ENCODE measurements around the gene C20orf202. TPM values are rescaled to one million over a fixed set of nuclear protein-coding genes. Genes with fewer than 3 reads are reported as not detected.
A peak's percentile ranks its signal among the peaks of the same experiment; 100 is the strongest.

C20orf202 gene
- total and polyA plus RNA-seq, 3 experiments from 2014 or later: not detected

DNA sequence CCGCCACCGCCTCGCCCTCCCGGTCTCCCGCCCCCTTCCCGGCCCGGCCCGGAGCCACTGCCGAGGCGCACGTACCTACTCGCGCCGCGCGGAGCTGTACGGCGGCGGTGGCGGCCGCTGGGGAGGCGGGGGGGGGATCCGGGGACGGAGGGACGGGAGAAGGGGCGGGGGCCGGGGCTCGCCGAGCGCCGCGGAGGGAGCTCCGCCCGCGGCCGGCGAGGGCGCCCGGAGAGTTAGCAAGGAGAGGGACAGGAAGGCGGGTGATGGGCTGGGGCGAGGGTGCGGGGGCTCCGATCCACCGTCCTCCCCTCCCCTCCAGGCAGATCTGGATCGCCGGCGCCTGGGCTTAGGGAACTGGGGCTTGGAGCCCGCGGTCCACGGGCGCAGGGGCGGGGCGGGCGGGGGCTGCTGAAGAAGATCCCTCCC lies 17.9 kb upstream of the C20orf202 start:
- H3K4me3 Mint-ChIP-seq: no peak overlapping the region

DNA sequence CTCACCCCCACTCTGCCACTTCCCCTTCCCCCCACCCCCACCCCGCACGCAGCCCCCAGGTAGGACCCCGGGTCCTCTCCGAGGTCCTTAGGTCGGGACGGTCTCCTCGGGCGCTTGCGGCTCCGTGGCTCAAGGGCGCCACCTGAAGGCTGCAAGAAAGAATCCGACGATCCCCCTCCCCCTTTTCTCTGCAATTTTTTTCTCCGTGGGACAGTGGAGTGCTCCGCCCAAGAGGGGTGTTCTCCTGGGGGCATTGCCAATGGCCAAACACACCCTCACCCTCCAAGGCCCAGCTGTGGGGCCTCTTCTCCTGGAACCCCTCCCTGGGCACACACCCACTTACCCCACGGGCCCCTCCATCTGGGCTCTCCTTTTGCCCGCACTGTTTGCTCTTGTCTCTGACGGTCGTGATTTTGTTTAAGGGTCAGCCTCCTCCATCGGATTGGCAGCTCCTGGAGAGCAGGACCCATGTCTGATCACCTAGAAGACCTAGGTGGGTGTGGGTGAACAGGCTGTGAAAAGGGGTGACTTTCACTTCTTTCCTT lies 17.4 kb upstream of the C20orf202 start:
- DNase-seq: peak in 3 of 5 donors; percentile 10 to 55 (median 33)
- H3K27ac Mint-ChIP-seq: no peak overlapping the region
- no peaks in the 10 kb centered on the region for H3K9me3 Mint-ChIP-seq
- Histone ChIP-seq H3K4me1 (ENCODE audit: insufficient read depth, low read length) (no peaks in the 10 kb centered on the region), H3K27ac (ENCODE audit: low read depth, low read length) (peak overlapping the region; percentile 48), H3K9me3 (ENCODE audit: low read length) (no peaks in the 10 kb centered on the region), H3K4me3 (ENCODE audit: low read length) (no peak overlapping the region), H3K27me3 (ENCODE audit: insufficient read depth, low read length, poor library complexity, severe bottlenecking) (peaks cover 6% of the 10 kb centered on the region), H3K36me3 (ENCODE audit: insufficient read depth, low read length) (no peaks in the 10 kb centered on the region)
- peak overlapping the region; percentile 31 to 76 (median 65) for H3K4me3 Mint-ChIP-seq
- H3K27me3 Mint-ChIP-seq: peaks cover 19 to 24% of the 10 kb centered on the region in 2 donors
- ChIA-PET POLR2A (no interaction called here), CTCF (interaction anchor here (0.6 kb wide), 1 partner anchor 66 kb away, joined by 3 read pairs; no protein-coding TSS in a partner anchor)
- H3K4me1 Mint-ChIP-seq: peaks cover 10 to 14% (median 12%) of the 10 kb centered on the region in 3 donors
- peaks cover 0 to 2% (median 0%) of the 10 kb centered on the region in 3 donors for H3K36me3 Mint-ChIP-seq

More for the DNA sequence above, 17.9 kb upstream of the C20orf202 start:
- Mint-ChIP-seq H3K4me1 (peaks cover 10 to 14% (median 12%) of the 10 kb centered on the region in 3 donors), H3K27me3 (peaks cover 19 to 24% of the 10 kb centered on the region in 2 donors), H3K36me3 (peaks cover 0 to 2% (median 0%) of the 10 kb centered on the region in 3 donors), H3K27ac (no peak overlapping the region), H3K9me3 (no peaks in the 10 kb centered on the region)
- Histone ChIP-seq H3K4me1 (ENCODE audit: insufficient read depth, low read length) (no peaks in the 10 kb centered on the region), H3K27ac (ENCODE audit: low read depth, low read length) (no peak overlapping the region), H3K36me3 (ENCODE audit: insufficient read depth, low read length) (no peaks in the 10 kb centered on the region), H3K9me3 (ENCODE audit: low read length) (no peaks in the 10 kb centered on the region), H3K4me3 (ENCODE audit: low read length) (no peak overlapping the region), H3K27me3 (ENCODE audit: insufficient read depth, low read length, poor library complexity, severe bottlenecking) (peaks cover 6% of the 10 kb centered on the region)
- DNase-seq: no peak
- ChIA-PET CTCF (no interaction called here), POLR2A (no interaction called here)

DNA sequence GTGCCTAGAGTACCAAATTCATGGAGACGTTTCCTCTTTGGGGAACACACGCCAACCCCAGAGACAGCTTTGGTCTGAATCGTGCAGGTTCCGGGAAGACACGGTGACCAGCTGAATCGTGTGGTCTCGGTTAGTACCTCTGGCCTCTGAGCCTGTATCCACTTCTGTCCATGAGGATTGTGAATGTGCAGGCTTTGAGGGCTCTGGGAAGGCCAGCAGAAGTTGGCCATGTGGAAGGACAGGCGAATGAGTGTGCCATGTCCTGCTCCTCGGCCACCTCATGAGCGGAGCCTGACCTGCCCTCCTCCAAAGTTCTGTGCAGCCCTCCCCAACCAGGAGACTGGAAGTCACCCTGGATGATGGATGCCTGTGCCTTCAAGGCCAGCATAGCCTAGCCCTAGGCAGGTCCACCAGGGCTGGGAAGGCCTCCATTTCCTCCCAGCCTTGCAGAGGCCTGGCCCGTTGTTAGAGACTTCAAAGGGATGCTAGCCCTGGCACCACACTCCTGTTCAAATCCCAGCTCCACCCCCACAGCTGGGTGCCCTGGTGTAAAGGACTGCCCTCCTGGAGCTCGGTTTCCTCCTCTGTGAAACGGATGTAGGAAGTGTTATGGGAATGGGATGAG lies 16.8 kb upstream of the C20orf202 start:
- peak overlapping the region in 4 of 7 donors; percentile 31 to 70 (median 60) for H3K4me3 Mint-ChIP-seq
- Histone ChIP-seq H3K27ac (ENCODE audit: low read depth, low read length) (peak overlapping the region; percentile 48), H3K9me3 (ENCODE audit: low read length) (no peaks in the 10 kb centered on the region), H3K36me3 (ENCODE audit: insufficient read depth, low read length) (no peaks in the 10 kb centered on the region), H3K4me3 (ENCODE audit: low read length) (no peak overlapping the region), H3K4me1 (ENCODE audit: insufficient read depth, low read length) (no peaks in the 10 kb centered on the region), H3K27me3 (ENCODE audit: insufficient read depth, low read length, poor library complexity, severe bottlenecking) (peaks cover 6% of the 10 kb centered on the region)
- no peak for DNase-seq
- peaks cover 0 to under 1% (median 0%) of the 10 kb centered on the region in 3 donors for H3K36me3 Mint-ChIP-seq
- POLR2A ChIA-PET: no interaction called here
- CTCF ChIA-PET: interaction anchor here (0.6 kb wide), 1 partner anchor 67 kb away, joined by 3 read pairs; no protein-coding TSS in a partner anchor
- H3K4me1 Mint-ChIP-seq: peaks cover 10 to 14% (median 12%) of the 10 kb centered on the region in 3 donors
- no peak overlapping the region for H3K27ac Mint-ChIP-seq
- no peaks in the 10 kb centered on the region for H3K9me3 Mint-ChIP-seq
- peaks cover 19 to 24% of the 10 kb centered on the region in 2 donors for H3K27me3 Mint-ChIP-seq

DNA sequence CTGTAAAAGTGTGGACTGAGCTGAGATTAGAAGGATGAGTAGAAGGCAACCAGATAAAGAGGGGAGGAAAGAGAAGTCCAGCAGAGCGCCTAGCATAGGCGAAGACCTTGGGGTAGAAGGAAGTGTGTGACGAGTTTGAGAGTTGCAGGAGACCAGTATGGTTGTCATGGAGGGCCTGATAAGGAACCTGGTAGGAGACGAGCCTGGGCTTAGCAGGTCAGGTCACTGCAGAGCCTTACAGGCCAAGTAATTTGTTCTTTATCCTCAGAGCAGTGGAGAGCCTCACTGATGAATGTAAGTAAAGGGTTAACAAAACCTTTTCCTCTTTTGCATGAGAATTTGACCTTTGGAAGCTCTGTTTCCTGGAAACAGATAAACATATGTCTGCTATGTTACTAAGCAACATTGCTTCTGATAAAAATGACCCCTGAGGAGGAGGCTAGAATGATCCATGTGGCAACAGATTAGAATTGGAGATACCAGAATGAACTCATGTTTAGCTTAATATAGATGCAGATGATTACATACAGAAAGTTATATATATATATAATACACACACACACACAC lies 15.6 kb upstream of the C20orf202 start:
- H3K4me3 Mint-ChIP-seq: no peak overlapping the region
- H3K4me1 ChIP-seq (ENCODE audit: insufficient read depth, low read length): no peaks in the 10 kb centered on the region
- H3K4me3 ChIP-seq (ENCODE audit: low read length): no peak overlapping the region
- H3K9me3 Mint-ChIP-seq: no peaks in the 10 kb centered on the region
- no peak for DNase-seq
- H3K4me1 Mint-ChIP-seq: peaks cover 10 to 14% (median 12%) of the 10 kb centered on the region in 3 donors
- H3K27ac Mint-ChIP-seq: no peak overlapping the region
- H3K27me3 Mint-ChIP-seq: peaks cover 15 to 24% of the 10 kb centered on the region in 2 donors
- ChIA-PET POLR2A (no interaction called here), CTCF (no interaction called here)
- no peaks in the 10 kb centered on the region for H3K36me3 ChIP-seq (ENCODE audit: insufficient read depth, low read length)
- peaks cover 6% of the 10 kb centered on the region for H3K27me3 ChIP-seq (ENCODE audit: insufficient read depth, low read length, poor library complexity, severe bottlenecking)
- H3K36me3 Mint-ChIP-seq: no peaks in the 10 kb centered on the region
- peak overlapping the region; percentile 48 for H3K27ac ChIP-seq (ENCODE audit: low read depth, low read length)
- H3K9me3 ChIP-seq (ENCODE audit: low read length): no peaks in the 10 kb centered on the region

DNA sequence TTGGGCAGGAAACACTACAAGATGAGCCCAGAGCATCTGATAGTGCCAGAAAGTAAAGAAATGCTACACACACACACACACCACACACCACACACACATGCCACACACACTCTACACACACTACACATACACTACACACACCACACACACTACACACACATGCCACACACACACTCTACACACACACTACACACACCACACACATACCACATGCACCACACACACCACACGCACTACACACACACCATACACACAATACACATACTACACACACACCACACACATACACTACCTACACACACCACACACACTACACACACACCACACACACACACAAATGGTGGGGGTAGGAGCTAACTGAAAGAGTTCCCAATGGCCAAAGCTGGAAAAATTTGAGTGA lies 14.9 kb upstream of the C20orf202 start:
- H3K36me3 Mint-ChIP-seq: no peaks in the 10 kb centered on the region
- DNase-seq: no peak
- H3K4me3 ChIP-seq (ENCODE audit: low read length): no peak overlapping the region
- no peaks in the 10 kb centered on the region for H3K36me3 ChIP-seq (ENCODE audit: insufficient read depth, low read length)
- H3K27ac ChIP-seq (ENCODE audit: low read depth, low read length): peak overlapping the region; percentile 16
- POLR2A ChIA-PET: no interaction called here
- no peak overlapping the region for H3K27ac Mint-ChIP-seq
- H3K9me3 Mint-ChIP-seq: no peaks in the 10 kb centered on the region
- H3K27me3 Mint-ChIP-seq: peaks cover 15 to 20% of the 10 kb centered on the region in 2 donors
- CTCF ChIA-PET: no interaction called here
- no peak overlapping the region for H3K4me3 Mint-ChIP-seq
- peaks cover 10 to 14% (median 12%) of the 10 kb centered on the region in 3 donors for H3K4me1 Mint-ChIP-seq
- H3K9me3 ChIP-seq (ENCODE audit: low read length): no peaks in the 10 kb centered on the region
- H3K27me3 ChIP-seq (ENCODE audit: insufficient read depth, low read length, poor library complexity, severe bottlenecking): peaks cover 6% of the 10 kb centered on the region
- no peaks in the 10 kb centered on the region for H3K4me1 ChIP-seq (ENCODE audit: insufficient read depth, low read length)

DNA sequence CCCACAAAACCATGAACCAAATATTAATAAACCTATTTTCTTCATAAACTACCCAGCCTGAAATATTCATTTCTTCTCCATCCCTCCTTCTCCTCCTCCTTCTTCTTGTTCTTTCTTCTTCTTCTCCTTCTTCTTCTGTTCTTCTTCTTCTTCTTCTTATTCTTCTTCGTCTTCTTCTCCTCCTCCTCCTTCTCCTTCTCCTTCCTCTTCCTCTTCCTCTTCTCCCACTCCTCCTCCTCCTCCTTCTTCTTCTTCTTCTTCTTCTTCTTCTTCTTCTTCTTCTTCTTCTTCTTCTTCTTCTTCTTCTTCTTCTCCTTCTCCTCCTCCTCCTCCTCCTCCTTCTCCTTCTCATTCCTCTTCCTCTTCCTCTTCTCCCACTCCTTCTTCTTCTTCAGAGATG lies 13.4 kb upstream of the C20orf202 start:
- Histone ChIP-seq H3K36me3 (ENCODE audit: insufficient read depth, low read length) (no peaks in the 10 kb centered on the region), H3K27ac (ENCODE audit: low read depth, low read length) (no peak overlapping the region), H3K9me3 (ENCODE audit: low read length) (no peaks in the 10 kb centered on the region), H3K4me3 (ENCODE audit: low read length) (no peak overlapping the region), H3K4me1 (ENCODE audit: insufficient read depth, low read length) (no peaks in the 10 kb centered on the region), H3K27me3 (ENCODE audit: insufficient read depth, low read length, poor library complexity, severe bottlenecking) (no peaks in the 10 kb centered on the region)
- Mint-ChIP-seq H3K27ac (peak overlapping the region in 1 of 8 donors; percentile 37), H3K4me3 (no peak overlapping the region), H3K9me3 (no peaks in the 10 kb centered on the region), H3K36me3 (no peaks in the 10 kb centered on the region), H3K4me1 (peaks cover 3 to 5% (median 4%) of the 10 kb centered on the region in 3 donors), H3K27me3 (peaks cover 5 to 7% of the 10 kb centered on the region in 2 donors)
- POLR2A ChIA-PET: no interaction called here
- DNase-seq: no peak
- CTCF ChIA-PET: no interaction called here

DNA sequence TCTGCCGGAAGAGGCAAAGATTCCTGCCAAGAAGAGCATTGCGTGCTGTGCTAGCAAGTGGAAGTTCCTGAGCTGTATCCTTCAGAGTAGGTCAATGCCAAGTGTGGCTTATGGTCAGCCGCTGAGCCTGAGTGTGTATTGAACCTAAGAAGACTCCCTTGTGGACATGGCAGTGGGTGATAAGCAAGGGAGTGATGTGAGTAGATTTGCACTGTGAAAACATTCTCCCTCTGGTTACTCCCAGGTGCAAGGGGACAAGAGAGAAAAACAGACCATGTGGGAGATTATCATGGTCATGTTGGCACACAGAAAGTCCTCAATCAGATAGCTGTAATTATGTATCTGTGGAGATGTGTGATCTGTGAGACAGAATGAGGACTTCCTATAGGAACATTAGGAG lies 12.4 kb upstream of the C20orf202 start:
- CTCF ChIA-PET: no interaction called here

DNA sequence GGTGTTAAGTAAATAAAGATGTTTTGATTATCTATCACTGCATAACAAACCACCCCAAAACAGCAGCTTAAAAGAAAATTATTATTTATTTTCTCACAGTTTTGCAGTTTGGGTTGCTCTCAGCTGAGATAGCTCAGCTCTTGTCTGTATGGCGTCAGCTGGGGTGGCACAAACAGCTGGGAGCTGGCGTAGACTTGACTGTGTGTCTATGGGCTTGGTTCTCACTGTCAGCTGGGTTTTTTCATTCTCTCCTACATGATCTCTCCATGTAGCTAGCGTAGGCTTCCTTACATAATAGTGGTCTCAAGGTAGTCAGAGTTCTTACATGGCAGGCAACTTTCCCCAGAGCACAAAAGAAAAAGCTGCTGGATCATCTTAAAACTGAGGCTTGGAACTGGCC lies 12.0 kb upstream of the C20orf202 start:
- H3K27me3 ChIP-seq (ENCODE audit: insufficient read depth, low read length, poor library complexity, severe bottlenecking): no peaks in the 10 kb centered on the region
- no peak overlapping the region for H3K4me3 Mint-ChIP-seq
- no peaks in the 10 kb centered on the region for H3K36me3 ChIP-seq (ENCODE audit: insufficient read depth, low read length)
- H3K27me3 Mint-ChIP-seq: peaks cover under 1 to 5% of the 10 kb centered on the region in 2 donors
- DNase-seq: no peak
- H3K27ac Mint-ChIP-seq: no peak overlapping the region
- no peaks in the 10 kb centered on the region for H3K9me3 Mint-ChIP-seq
- H3K4me3 ChIP-seq (ENCODE audit: low read length): no peak overlapping the region
- H3K4me1 ChIP-seq (ENCODE audit: insufficient read depth, low read length): no peaks in the 10 kb centered on the region
- no peak overlapping the region for H3K27ac ChIP-seq (ENCODE audit: low read depth, low read length)
- no peaks in the 10 kb centered on the region for H3K36me3 Mint-ChIP-seq
- CTCF ChIA-PET: no interaction called here
- H3K9me3 ChIP-seq (ENCODE audit: low read length): no peaks in the 10 kb centered on the region
- no peaks in the 10 kb centered on the region for H3K4me1 Mint-ChIP-seq
- POLR2A ChIA-PET: no interaction called here

More for the DNA sequence above, 12.4 kb upstream of the C20orf202 start:
- Histone ChIP-seq H3K27me3 (ENCODE audit: insufficient read depth, low read length, poor library complexity, severe bottlenecking) (no peaks in the 10 kb centered on the region), H3K27ac (ENCODE audit: low read depth, low read length) (no peak overlapping the region), H3K36me3 (ENCODE audit: insufficient read depth, low read length) (no peaks in the 10 kb centered on the region), H3K4me3 (ENCODE audit: low read length) (no peak overlapping the region), H3K4me1 (ENCODE audit: insufficient read depth, low read length) (no peaks in the 10 kb centered on the region), H3K9me3 (ENCODE audit: low read length) (no peaks in the 10 kb centered on the region)
- Mint-ChIP-seq H3K4me3 (no peak overlapping the region), H3K9me3 (no peaks in the 10 kb centered on the region), H3K27ac (no peak overlapping the region), H3K36me3 (no peaks in the 10 kb centered on the region), H3K4me1 (peaks cover 2 to 4% (median 3%) of the 10 kb centered on the region in 3 donors), H3K27me3 (peaks cover 5 to 10% of the 10 kb centered on the region in 2 donors)
- no peak for DNase-seq
- POLR2A ChIA-PET: no interaction called here
